ENCODE data around the gene CNTN3. TPM values are rescaled to one million over a fixed set of nuclear protein-coding genes. Genes with fewer than 3 reads are reported as not detected.

CNTN3 gene
- total RNA-seq, 1 experiment from 2014 or later: not detected

DNA sequence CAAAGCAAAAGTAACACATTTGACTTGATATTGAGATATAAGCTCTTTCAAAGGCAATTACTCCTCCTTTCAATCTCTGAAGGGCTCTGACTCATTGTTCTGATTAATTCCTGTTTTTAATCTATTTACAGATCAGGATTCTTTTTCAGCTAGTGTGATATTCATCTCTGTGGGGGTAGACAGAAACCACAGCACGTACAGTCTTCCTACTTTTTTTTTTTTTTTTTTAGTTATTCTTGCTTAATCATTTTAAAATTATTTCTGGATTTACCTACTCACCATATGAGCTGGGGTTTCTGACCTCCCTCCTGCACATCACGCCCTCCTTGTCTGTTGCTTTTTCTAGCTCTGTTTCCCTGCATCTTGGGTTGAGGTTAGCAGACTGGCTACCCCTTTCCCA lies 1.4 kb downstream of the CNTN3 start:
- peak; percentile 2 for DNase-seq
- POLR2A ChIA-PET (ENCODE audit: unreplicated experiment): no interaction called here
- Histone ChIP-seq H3K4me2 (ENCODE audit: low read length) (no peak overlapping the region), H3K4me3 (ENCODE audit: low read length) (no peak overlapping the region), H3K27me3 (ENCODE audit: low read length) (peaks cover 11% of the 10 kb centered on the region; the same call in 1 of the 2 replicates), H3F3A (ENCODE audit: low read length, unreplicated experiment) (no peaks in the 10 kb centered on the region), H3K4me1 (ENCODE audit: insufficient read depth, low read length) (no peaks in the 10 kb centered on the region), H4K20me1 (ENCODE audit: low read length) (no peaks in the 10 kb centered on the region), H3K27ac (ENCODE audit: low read length) (no peak overlapping the region), H3K36me3 (ENCODE audit: low read depth, low read length) (no peaks in the 10 kb centered on the region), H2AFZ (ENCODE audit: low read length) (no peak overlapping the region), H3K9ac (ENCODE audit: low read length) (no peak overlapping the region), H3K9me3 (ENCODE audit: low read length) (0 out of 2 replicates have a peak, but pooled peaks cover under 1% of the 10 kb centered on the region), H3K79me2 (ENCODE audit: low read length) (no peaks in the 10 kb centered on the region), H3K9me2 (replicated peaks; ENCODE audit: low read length) (no peaks in the 10 kb centered on the region)
- intact Hi-C loops (cut with micrococcal nuclease): no loop called here
- CTCF ChIA-PET: no interaction called here
- no TSS peak for BruUV-seq (replicated peaks)
- TF ChIP-seq, protein P1, sequence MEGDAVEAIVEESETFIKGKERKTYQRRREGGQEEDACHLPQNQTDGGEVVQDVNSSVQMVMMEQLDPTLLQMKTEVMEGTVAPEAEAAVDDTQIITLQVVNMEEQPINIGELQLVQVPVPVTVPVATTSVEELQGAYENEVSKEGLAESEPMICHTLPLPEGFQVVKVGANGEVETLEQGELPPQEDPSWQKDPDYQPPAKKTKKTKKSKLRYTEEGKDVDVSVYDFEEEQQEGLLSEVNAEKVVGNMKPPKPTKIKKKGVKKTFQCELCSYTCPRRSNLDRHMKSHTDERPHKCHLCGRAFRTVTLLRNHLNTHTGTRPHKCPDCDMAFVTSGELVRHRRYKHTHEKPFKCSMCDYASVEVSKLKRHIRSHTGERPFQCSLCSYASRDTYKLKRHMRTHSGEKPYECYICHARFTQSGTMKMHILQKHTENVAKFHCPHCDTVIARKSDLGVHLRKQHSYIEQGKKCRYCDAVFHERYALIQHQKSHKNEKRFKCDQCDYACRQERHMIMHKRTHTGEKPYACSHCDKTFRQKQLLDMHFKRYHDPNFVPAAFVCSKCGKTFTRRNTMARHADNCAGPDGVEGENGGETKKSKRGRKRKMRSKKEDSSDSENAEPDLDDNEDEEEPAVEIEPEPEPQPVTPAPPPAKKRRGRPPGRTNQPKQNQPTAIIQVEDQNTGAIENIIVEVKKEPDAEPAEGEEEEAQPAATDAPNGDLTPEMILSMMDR (conservative IDR thresholded peaks at IDR 0.05; ENCODE audit: low read depth, low read length): no peak
- TF ChIP-seq EZH2 (IDR thresholded peaks at IDR 0.05; ENCODE audit: low read length, unreplicated experiment): no peak
- no peak for TF ChIP-seq EZH2phosphoT487 (IDR thresholded peaks at IDR 0.05; ENCODE audit: borderline replicate concordance, low read length)
- ATAC-seq: no peak

DNA sequence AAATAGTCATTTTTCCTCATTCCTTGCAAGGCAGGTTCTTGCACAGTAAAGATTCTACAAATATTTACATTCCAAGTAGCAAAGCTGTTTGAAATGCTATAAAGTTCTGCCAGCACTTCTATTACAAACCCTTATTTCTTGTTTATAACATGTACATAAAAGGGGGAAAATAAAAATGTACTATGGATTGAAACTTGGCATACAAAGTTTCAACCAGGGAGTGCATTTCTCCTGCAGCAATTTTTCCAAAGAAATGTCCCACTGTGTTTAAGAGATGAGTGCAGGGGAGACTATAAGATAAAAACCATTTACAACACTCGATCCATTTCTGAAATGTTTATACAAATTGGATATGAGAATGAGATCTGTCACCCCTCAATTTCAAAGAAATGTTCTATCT lies 3.3 kb downstream of the CNTN3 start:
- Histone ChIP-seq H3K36me3 (ENCODE audit: low read depth, low read length) (no peaks in the 10 kb centered on the region), H3K27ac (ENCODE audit: low read length) (no peak overlapping the region), H3K79me2 (ENCODE audit: low read length) (no peaks in the 10 kb centered on the region), H3K27me3 (ENCODE audit: low read length) (peaks cover 11% of the 10 kb centered on the region; the same call in 1 of the 2 replicates), H3F3A (ENCODE audit: low read length, unreplicated experiment) (no peaks in the 10 kb centered on the region), H3K9me2 (replicated peaks; ENCODE audit: low read length) (no peaks in the 10 kb centered on the region), H3K9ac (ENCODE audit: low read length) (no peak overlapping the region), H3K4me3 (ENCODE audit: low read length) (no peak overlapping the region), H3K4me1 (ENCODE audit: insufficient read depth, low read length) (no peaks in the 10 kb centered on the region), H4K20me1 (ENCODE audit: low read length) (no peaks in the 10 kb centered on the region), H2AFZ (ENCODE audit: low read length) (no peak overlapping the region), H3K4me2 (ENCODE audit: low read length) (no peak overlapping the region), H3K9me3 (ENCODE audit: low read length) (0 out of 2 replicates have a peak, but pooled peaks cover 3% of the 10 kb centered on the region)
- ChIA-PET CTCF (no interaction called here), POLR2A (ENCODE audit: unreplicated experiment) (no interaction called here)
- ATAC-seq (no peak), DNase-seq (no peak)
- TF ChIP-seq EZH2phosphoT487 (IDR thresholded peaks at IDR 0.05; ENCODE audit: borderline replicate concordance, low read length) (no peak), EZH2 (IDR thresholded peaks at IDR 0.05; ENCODE audit: low read length, unreplicated experiment) (no peak)
- TF ChIP-seq, protein P1 (conservative IDR thresholded peaks at IDR 0.05; ENCODE audit: low read depth, low read length): no peak
- BruUV-seq (replicated peaks): no TSS peak
- intact Hi-C loops (cut with micrococcal nuclease): no loop called here

DNA sequence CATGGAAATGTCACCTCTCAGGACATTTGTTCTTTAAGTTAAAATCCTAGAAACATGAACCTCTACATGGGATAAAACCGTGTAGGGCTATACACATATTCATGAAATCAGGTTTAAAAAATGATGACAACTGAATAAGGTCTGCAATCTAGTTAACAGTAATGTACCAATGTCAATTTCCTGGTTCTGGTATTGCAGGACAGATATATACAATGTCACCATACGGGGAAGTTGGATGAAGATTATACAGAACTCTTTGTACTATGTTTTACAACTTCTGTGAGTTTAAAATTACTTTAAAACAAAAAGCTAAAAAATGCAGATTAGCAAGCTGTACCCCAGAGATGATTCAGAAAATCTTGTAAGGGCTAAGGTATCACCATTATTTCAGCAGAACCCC lies 6.7 kb downstream of the CNTN3 start:
- no peaks in the 10 kb centered on the region for H3F3A ChIP-seq (ENCODE audit: low read length, unreplicated experiment)
- H4K20me1 ChIP-seq (ENCODE audit: low read length): no peaks in the 10 kb centered on the region
- ChIA-PET CTCF (no interaction called here), POLR2A (ENCODE audit: unreplicated experiment) (no interaction called here)
- H2AFZ ChIP-seq (ENCODE audit: low read length): no peak overlapping the region
- no peak overlapping the region for H3K27ac ChIP-seq (ENCODE audit: low read length)
- no peaks in the 10 kb centered on the region for H3K79me2 ChIP-seq (ENCODE audit: low read length)
- H3K36me3 ChIP-seq (ENCODE audit: low read depth, low read length): no peaks in the 10 kb centered on the region
- no peaks in the 10 kb centered on the region for H3K27me3 ChIP-seq (ENCODE audit: low read length)
- H3K4me2 ChIP-seq (ENCODE audit: low read length): no peak overlapping the region
- no peak overlapping the region for H3K9ac ChIP-seq (ENCODE audit: low read length)
- ATAC-seq (no peak), DNase-seq (no peak)
- intact Hi-C loops (cut with micrococcal nuclease): no loop called here
- BruUV-seq (replicated peaks): no TSS peak
- H3K4me3 ChIP-seq (ENCODE audit: low read length): no peak overlapping the region
- TF ChIP-seq EZH2 (IDR thresholded peaks at IDR 0.05; ENCODE audit: low read length, unreplicated experiment): no peak
- TF ChIP-seq EZH2phosphoT487 (IDR thresholded peaks at IDR 0.05; ENCODE audit: borderline replicate concordance, low read length): no peak
- TF ChIP-seq, protein P1 (conservative IDR thresholded peaks at IDR 0.05; ENCODE audit: low read depth, low read length): no peak
- no peaks in the 10 kb centered on the region for H3K4me1 ChIP-seq (ENCODE audit: insufficient read depth, low read length)
- H3K9me2 ChIP-seq (replicated peaks; ENCODE audit: low read length): no peaks in the 10 kb centered on the region
- 0 out of 2 replicates have a peak, but pooled peaks cover 10% of the 10 kb centered on the region for H3K9me3 ChIP-seq (ENCODE audit: low read length)

All from PC-3 (cell line).